GM12801 (cell line): ENCODE results near the gene CRHR2.

Experiments used
- TF ChIP-seq, protein P1 (sequence below): IDR thresholded peaks from one replicate; pipeline ENCODE4 v1.5.1; 2011; ENCODE audit warnings: control low read depth; ENCODE audit not compliant: insufficient read length; ENCODE audit errors: extremely low read depth

CRHR2 gene

DNA sequence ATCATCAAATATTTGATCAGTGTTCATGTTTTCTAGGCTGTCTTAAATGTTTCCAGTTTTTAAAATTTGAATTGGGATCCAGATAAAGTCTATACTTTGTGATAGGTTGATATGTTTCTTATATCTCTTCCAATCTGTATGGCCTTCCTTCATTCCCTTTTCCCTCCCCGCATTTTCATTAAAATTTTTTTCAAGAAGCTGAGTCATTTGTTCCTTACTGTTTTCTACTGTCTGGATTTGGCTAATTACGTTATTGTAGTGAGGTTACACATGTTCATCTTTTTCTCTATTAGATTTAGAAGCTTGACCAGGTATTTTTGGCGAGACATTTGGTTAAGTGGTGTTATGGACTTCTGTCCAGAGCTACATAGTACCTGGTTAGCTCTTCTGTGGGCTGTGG, 76.4 kb downstream of the CRHR2 start:
- TF ChIP-seq, protein P1, sequence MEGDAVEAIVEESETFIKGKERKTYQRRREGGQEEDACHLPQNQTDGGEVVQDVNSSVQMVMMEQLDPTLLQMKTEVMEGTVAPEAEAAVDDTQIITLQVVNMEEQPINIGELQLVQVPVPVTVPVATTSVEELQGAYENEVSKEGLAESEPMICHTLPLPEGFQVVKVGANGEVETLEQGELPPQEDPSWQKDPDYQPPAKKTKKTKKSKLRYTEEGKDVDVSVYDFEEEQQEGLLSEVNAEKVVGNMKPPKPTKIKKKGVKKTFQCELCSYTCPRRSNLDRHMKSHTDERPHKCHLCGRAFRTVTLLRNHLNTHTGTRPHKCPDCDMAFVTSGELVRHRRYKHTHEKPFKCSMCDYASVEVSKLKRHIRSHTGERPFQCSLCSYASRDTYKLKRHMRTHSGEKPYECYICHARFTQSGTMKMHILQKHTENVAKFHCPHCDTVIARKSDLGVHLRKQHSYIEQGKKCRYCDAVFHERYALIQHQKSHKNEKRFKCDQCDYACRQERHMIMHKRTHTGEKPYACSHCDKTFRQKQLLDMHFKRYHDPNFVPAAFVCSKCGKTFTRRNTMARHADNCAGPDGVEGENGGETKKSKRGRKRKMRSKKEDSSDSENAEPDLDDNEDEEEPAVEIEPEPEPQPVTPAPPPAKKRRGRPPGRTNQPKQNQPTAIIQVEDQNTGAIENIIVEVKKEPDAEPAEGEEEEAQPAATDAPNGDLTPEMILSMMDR = no peak

GRCh38 chr7:30604901-30605300, 77.4 kb downstream of the CRHR2 start:
- TF ChIP-seq, protein P1 = no peak
